MM.1S (cell line): Measurements from ENCODE around the gene MARVELD3.

ENCODE experiments used
- EZH2 ChIP-seq: fragments of 300-600 bp; sonication (generic); optimal IDR thresholded peaks from 2 replicates; pipeline ENCODE3; 2017; ENCODE audit warnings: low read depth, mild to moderate bottlenecking, antibody characterized with exemption, low read length, mixed read lengths
- TF ChIP-seq, protein P1 (sequence below): fragments of 300-600 bp; sonication (generic); IDR thresholded peaks from 2 replicates; pipeline ENCODE4 v1.5.1; 2016; ENCODE audit warnings: antibody characterized with exemption, low read length, mixed read lengths

DNA sequence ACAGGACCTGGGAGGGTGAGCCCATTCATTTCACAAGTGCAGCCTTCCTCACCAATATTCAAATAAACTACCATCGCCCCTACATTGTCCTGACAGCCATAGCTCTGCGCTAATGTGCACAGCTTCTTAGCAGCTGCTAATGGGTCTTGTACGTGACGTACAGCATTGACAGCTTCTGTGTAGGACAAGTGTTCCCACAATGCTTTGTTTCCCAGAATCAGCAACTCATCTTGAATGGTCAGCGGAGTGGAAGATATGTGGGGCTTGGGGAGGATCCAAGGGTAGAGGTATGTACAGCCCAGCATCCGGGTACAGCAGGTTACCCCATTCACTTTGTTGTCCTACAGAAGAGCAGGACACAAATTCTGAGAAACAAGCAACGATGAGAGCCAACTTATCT, 23.7 kb downstream of the MARVELD3 start:
- TF ChIP-seq, protein P1, sequence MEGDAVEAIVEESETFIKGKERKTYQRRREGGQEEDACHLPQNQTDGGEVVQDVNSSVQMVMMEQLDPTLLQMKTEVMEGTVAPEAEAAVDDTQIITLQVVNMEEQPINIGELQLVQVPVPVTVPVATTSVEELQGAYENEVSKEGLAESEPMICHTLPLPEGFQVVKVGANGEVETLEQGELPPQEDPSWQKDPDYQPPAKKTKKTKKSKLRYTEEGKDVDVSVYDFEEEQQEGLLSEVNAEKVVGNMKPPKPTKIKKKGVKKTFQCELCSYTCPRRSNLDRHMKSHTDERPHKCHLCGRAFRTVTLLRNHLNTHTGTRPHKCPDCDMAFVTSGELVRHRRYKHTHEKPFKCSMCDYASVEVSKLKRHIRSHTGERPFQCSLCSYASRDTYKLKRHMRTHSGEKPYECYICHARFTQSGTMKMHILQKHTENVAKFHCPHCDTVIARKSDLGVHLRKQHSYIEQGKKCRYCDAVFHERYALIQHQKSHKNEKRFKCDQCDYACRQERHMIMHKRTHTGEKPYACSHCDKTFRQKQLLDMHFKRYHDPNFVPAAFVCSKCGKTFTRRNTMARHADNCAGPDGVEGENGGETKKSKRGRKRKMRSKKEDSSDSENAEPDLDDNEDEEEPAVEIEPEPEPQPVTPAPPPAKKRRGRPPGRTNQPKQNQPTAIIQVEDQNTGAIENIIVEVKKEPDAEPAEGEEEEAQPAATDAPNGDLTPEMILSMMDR = no peak
- TF ChIP-seq EZH2 = no peak
